ENCODE data around the gene THBS3.

The THBS3 gene

GRCh38 chr1:155245163-155245524 is 37.4 kb upstream of the THBS3 start:
- peaks cover 27% of the 10 kb centered on the region for H3K4me1 ChIP-seq (ENCODE audit: low read length)
- peak overlapping the region; percentile 71 for H3K9ac ChIP-seq (ENCODE audit: low read length)
- peak overlapping the region; percentile 79 for H2AFZ ChIP-seq (ENCODE audit: low read depth, low read length)
- H3K27me3 ChIP-seq (ENCODE audit: low read depth, low read length) = no peaks in the 10 kb centered on the region
- TF ChIP-seq CTCF (IDR thresholded peaks at IDR 0.05; ENCODE audit: low read depth, low read length) (no peak), EZH2phosphoT487 (IDR thresholded peaks at IDR 0.05; ENCODE audit: low read depth) (no peak)
- peak overlapping the region; percentile 78 for H3K4me2 ChIP-seq (ENCODE audit: low read length)
- peak overlapping the region; percentile 79 for H3K4me3 ChIP-seq (ENCODE audit: low read length)
- peaks cover 15% of the 10 kb centered on the region for H3K36me3 ChIP-seq (replicated peaks; ENCODE audit: low read depth, low read length)
- H4K20me1 ChIP-seq (ENCODE audit: insufficient read depth, low read length) = no peaks in the 10 kb centered on the region
- H3K27ac ChIP-seq (ENCODE audit: low read length) = peak overlapping the region; percentile 61
- peaks cover 8% of the 10 kb centered on the region for H3K79me2 ChIP-seq (ENCODE audit: low read length)
- H3K9me3 ChIP-seq (ENCODE audit: insufficient read depth, low read length) = no peaks in the 10 kb centered on the region

GRCh38 chr1:155244368-155245162 is 36.9 kb upstream of the THBS3 start:
- peak overlapping the region; percentile 78 for H3K4me2 ChIP-seq (ENCODE audit: low read length)
- H3K9ac ChIP-seq (ENCODE audit: low read length) = peak overlapping the region; percentile 71
- H2AFZ ChIP-seq (ENCODE audit: low read depth, low read length) = peak overlapping the region; percentile 79
- H3K27ac ChIP-seq (ENCODE audit: low read length) = peak overlapping the region; percentile 61
- no peaks in the 10 kb centered on the region for H4K20me1 ChIP-seq (ENCODE audit: insufficient read depth, low read length)
- TF ChIP-seq CTCF (IDR thresholded peaks at IDR 0.05; ENCODE audit: low read depth, low read length) (peak; percentile 36), EZH2phosphoT487 (IDR thresholded peaks at IDR 0.05; ENCODE audit: low read depth) (no peak)
- peak overlapping the region; percentile 79 for H3K4me3 ChIP-seq (ENCODE audit: low read length)
- H3K27me3 ChIP-seq (ENCODE audit: low read depth, low read length) = no peaks in the 10 kb centered on the region
- H3K9me3 ChIP-seq (ENCODE audit: insufficient read depth, low read length) = no peaks in the 10 kb centered on the region
- peaks cover 15% of the 10 kb centered on the region for H3K36me3 ChIP-seq (replicated peaks; ENCODE audit: low read depth, low read length)
- H3K4me1 ChIP-seq (ENCODE audit: low read length) = peaks cover 27% of the 10 kb centered on the region
- H3K79me2 ChIP-seq (ENCODE audit: low read length) = peaks cover 8% of the 10 kb centered on the region

- Histone ChIP-seq H3K27me3 (ENCODE audit: low read depth, low read length) (no peaks in the 10 kb centered on the region), H3K36me3 (replicated peaks; ENCODE audit: low read depth, low read length) (peaks cover 9% of the 10 kb centered on the region), H3K9ac (ENCODE audit: low read length) (no peak overlapping the region), H4K20me1 (ENCODE audit: insufficient read depth, low read length) (no peaks in the 10 kb centered on the region), H3K4me3 (ENCODE audit: low read length) (peak overlapping the region; percentile 79), H3K79me2 (ENCODE audit: low read length) (peaks cover 8% of the 10 kb centered on the region), H3K4me2 (ENCODE audit: low read length) (peak overlapping the region; percentile 78), H3K4me1 (ENCODE audit: low read length) (peaks cover 27% of the 10 kb centered on the region), H3K27ac (ENCODE audit: low read length) (no peak overlapping the region), H3K9me3 (ENCODE audit: insufficient read depth, low read length) (no peaks in the 10 kb centered on the region), H2AFZ (ENCODE audit: low read depth, low read length) (no peak overlapping the region)
- TF ChIP-seq CTCF (IDR thresholded peaks at IDR 0.05; ENCODE audit: low read depth, low read length) = no peak
- no peak for TF ChIP-seq EZH2phosphoT487 (IDR thresholded peaks at IDR 0.05; ENCODE audit: low read depth)
Measured at GRCh38 chr1:155242805-155243358, 35.2 kb upstream of the THBS3 start.

- H3K9ac ChIP-seq (ENCODE audit: low read length) = no peak overlapping the region
- peak overlapping the region; percentile 63; the same call in 1 of the 2 replicates for H3K4me2 ChIP-seq (ENCODE audit: low read length)
- no peak for TF ChIP-seq EZH2phosphoT487 (IDR thresholded peaks at IDR 0.05; ENCODE audit: low read depth)
- no peak for TF ChIP-seq CTCF (IDR thresholded peaks at IDR 0.05; ENCODE audit: low read depth, low read length)
- no peaks in the 10 kb centered on the region for H4K20me1 ChIP-seq (ENCODE audit: insufficient read depth, low read length)
- peaks cover 27% of the 10 kb centered on the region for H3K4me1 ChIP-seq (ENCODE audit: low read length)
- H3K4me3 ChIP-seq (ENCODE audit: low read length) = no peak overlapping the region
- no peak overlapping the region for H2AFZ ChIP-seq (ENCODE audit: low read depth, low read length)
- H3K79me2 ChIP-seq (ENCODE audit: low read length) = peaks cover 8% of the 10 kb centered on the region
- H3K36me3 ChIP-seq (replicated peaks; ENCODE audit: low read depth, low read length) = peaks cover 3% of the 10 kb centered on the region
- no peaks in the 10 kb centered on the region for H3K9me3 ChIP-seq (ENCODE audit: insufficient read depth, low read length)
- no peak overlapping the region for H3K27ac ChIP-seq (ENCODE audit: low read length)
- no peaks in the 10 kb centered on the region for H3K27me3 ChIP-seq (ENCODE audit: low read depth, low read length)
Measured at GRCh38 chr1:155241841-155242264, 34.2 kb upstream of the THBS3 start.

Data from OCI-LY3 (cell line).